AG10803 (cell line): ENCODE measurements around the gene ADAM10.

Experiments
- DNase-seq: peaks from one replicate; pipeline ENCODE4 v3.0.0; 2010; ENCODE audit warnings: low read depth
- H3K4me3 ChIP-seq: 2 replicates; pipeline ENCODE4 v1.5.1; 2011; ENCODE audit warnings: mild to moderate bottlenecking, low read length, control low read depth
- CTCF ChIP-seq: conservative IDR thresholded peaks from 2 replicates; pipeline ENCODE4 v1.5.1; 2011; ENCODE audit warnings: mild to moderate bottlenecking, low read length, control low read depth, inconsistent platforms

The ADAM10 gene

GRCh38 chr15:58553365-58553918, 196.1 kb downstream of the ADAM10 start:
- H3K4me3 ChIP-seq, result no peak overlapping the region
- no peak for DNase-seq
- no peak for TF ChIP-seq CTCF

GRCh38 chr15:58552505-58553364, 196.8 kb downstream of the ADAM10 start:
- no peak overlapping the region for H3K4me3 ChIP-seq
- no peak for DNase-seq
- no peak for TF ChIP-seq CTCF

GRCh38 chr15:58551764-58552504, 197.6 kb downstream of the ADAM10 start:
- DNase-seq, result peak; percentile 96
- H3K4me3 ChIP-seq, result peak overlapping the region; percentile 41
- no peak for TF ChIP-seq CTCF

- no peak for DNase-seq
- TF ChIP-seq CTCF, result no peak
- H3K4me3 ChIP-seq, result peak overlapping the region; percentile 12; the same call in 1 of the 2 replicates
Observed at GRCh38 chr15:58551084-58551763, 198.3 kb downstream of the ADAM10 start.

- no peak for TF ChIP-seq CTCF
- no peak overlapping the region for H3K4me3 ChIP-seq
- DNase-seq, result no peak
Observed at GRCh38 chr15:58549785-58550074, 199.8 kb downstream of the ADAM10 start.

GRCh38 chr15:58549013-58549784, 200.3 kb downstream of the ADAM10 start:
- no peak overlapping the region for H3K4me3 ChIP-seq
- no peak for DNase-seq
- no peak for TF ChIP-seq CTCF
